PC-9 (cell line): Measurements from ENCODE around the gene OR51B5. TPM values are rescaled to one million over a fixed set of nuclear protein-coding genes. Genes with fewer than 3 reads are reported as not detected.
"Not testable (repeated sequence)": the region's sequence is repeated elsewhere in the genome, so short reads cannot be mapped to it uniquely, and the experiment has no call there.

Experiments
- BruUV-seq: library from RNA; stranded (reverse); fragments of 400-500 nt; replicated peaks from 2 replicates; lab custom pipeline; 2021; lab: Mats Ljungman, UMichigan
- CTCF ChIA-PET: fragments of 300-600 bp; sonication (Branson Sonifier 250); formaldehyde crosslinking; loops from one replicate; lab custom pipeline; 2022; ENCODE audit warnings: antibody characterized with exemption; lab: Charles Lee
- POLR2A ChIA-PET: fragments of 300-600 bp; sonication (Branson Sonifier 250); formaldehyde crosslinking; loops from one replicate; lab custom pipeline; 2022; ENCODE audit warnings: antibody characterized with exemption; ENCODE audit not compliant: unreplicated experiment; lab: Charles Lee
- DNase-seq, 2 experiments: peaks; one replicate each; pipeline versions ENCODE4 v3.0.0 to v3.0.0-alpha.2; 2015 to 2022; ENCODE audit warnings: mixed read lengths in 1 of 2
- H2AFZ ChIP-seq: fragments of 200-600 bp; sonication (generic); 2 replicates; pipeline ENCODE4 v1.8.1; 2017; ENCODE audit warnings: antibody characterized with exemption
- H3F3A ChIP-seq: fragments of 200-600 bp; sonication (generic); 2 replicates; pipeline ENCODE4 v1.8.1; 2017; ENCODE audit warnings: antibody characterized with exemption, mild to moderate bottlenecking, low read depth; ENCODE audit not compliant: insufficient read depth
- H3K27ac ChIP-seq: fragments of 200-600 bp; sonication (generic); 2 replicates; pipeline ENCODE4 v1.6.1; 2016; ENCODE audit warnings: mixed run types
- H3K27me3 ChIP-seq: fragments of 200-600 bp; sonication (generic); 2 replicates; pipeline ENCODE4 v1.6.1; 2016; ENCODE audit warnings: low read depth, mixed run types; ENCODE audit not compliant: insufficient read depth
- H3K36me3 ChIP-seq: fragments of 200-600 bp; sonication (generic); 2 replicates; pipeline ENCODE4 v1.6.1; 2016; ENCODE audit warnings: low read depth, mixed run types
- H3K4me1 ChIP-seq: fragments of 200-600 bp; sonication (generic); replicated peaks from 2 replicates; pipeline ENCODE4 v1.6.1; 2016; ENCODE audit warnings: mixed run types; ENCODE audit not compliant: insufficient read depth
- H3K4me2 ChIP-seq: fragments of 200-600 bp; sonication (generic); 2 replicates; pipeline ENCODE4 v1.6.1; 2017; ENCODE audit warnings: mixed run types
- H3K4me3 ChIP-seq: fragments of 200-600 bp; sonication (generic); 2 replicates; pipeline ENCODE4 v1.6.1; 2016; ENCODE audit warnings: mixed run types
- H3K79me2 ChIP-seq: fragments of 200-600 bp; sonication (generic); 2 replicates; pipeline ENCODE4 v1.6.1; 2017; ENCODE audit warnings: low read depth, mixed run types
- H3K9me2 ChIP-seq: fragments of 200-600 bp; sonication (generic); 2 replicates; pipeline ENCODE4 v1.8.1; 2017; ENCODE audit warnings: mild to moderate bottlenecking; ENCODE audit not compliant: insufficient read depth
- H3K9me3 ChIP-seq: fragments of 200-600 bp; sonication (generic); 2 replicates; pipeline ENCODE4 v1.8.1; 2016; ENCODE audit warnings: low read depth; ENCODE audit not compliant: insufficient read depth
- H4K20me1 ChIP-seq: fragments of 200-600 bp; sonication (generic); 2 replicates; pipeline ENCODE4 v1.8.1; 2017; ENCODE audit not compliant: insufficient read depth
- EZH2 ChIP-seq: fragments of 200-600 bp; sonication (generic); IDR thresholded peaks from 2 replicates; pipeline ENCODE4 v1.8.0; 2017; ENCODE audit warnings: antibody characterized with exemption, low read depth
- intact Hi-C: fragments of 100-400 bp; cut with micrococcal nuclease; formaldehyde crosslinking; loops from one replicate; pipeline ENCODE4 v1.10.0; 2022; ENCODE audit not compliant: unreplicated experiment
- total RNA-seq: library from RNA; stranded (reverse); gene quantifications from 2 replicates; pipeline ENCODE4 v1.2.3, GENCODE V29; 2021
- TF ChIP-seq, protein P1 (sequence below): fragments of 200-600 bp; sonication (generic); conservative IDR thresholded peaks from 2 replicates; pipeline ENCODE4 v1.6.1; 2017; ENCODE audit warnings: mixed run types, antibody characterized with exemption, mild to moderate bottlenecking, moderate library complexity

The OR51B5 gene
- total RNA-seq, 1 experiment from 2014 or later, result 1.2 TPM

DNA sequence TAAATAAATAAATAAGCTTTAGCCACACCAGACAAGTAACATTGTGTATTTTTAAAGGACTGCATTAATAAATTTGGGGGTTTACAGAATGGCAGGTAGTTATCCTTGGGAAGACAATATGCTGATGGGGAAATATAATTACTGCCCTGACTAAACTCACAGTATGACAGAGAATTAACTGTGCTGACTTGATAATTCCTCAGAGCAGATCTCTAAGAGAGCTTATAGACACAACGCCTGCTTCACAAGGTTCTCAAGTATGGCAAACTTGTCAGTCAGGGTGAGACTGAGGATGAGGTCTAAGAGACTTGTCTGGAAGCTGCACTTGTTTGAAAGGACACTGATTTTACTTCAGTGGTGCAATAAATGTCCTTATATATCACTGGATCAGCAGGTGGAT, 44.9 kb downstream of the OR51B5 start:
- Histone ChIP-seq H3K4me3 (no peak overlapping the region), H2AFZ (no peak overlapping the region), H3F3A (no peaks in the 10 kb centered on the region), H4K20me1 (no peaks in the 10 kb centered on the region), H3K9me2 (no peaks in the 10 kb centered on the region), H3K27ac (no peak overlapping the region), H3K9me3 (no peaks in the 10 kb centered on the region), H3K36me3 (no peaks in the 10 kb centered on the region), H3K27me3 (no peaks in the 10 kb centered on the region), H3K4me2 (no peak overlapping the region), H3K4me1 (no peaks in the 10 kb centered on the region), H3K79me2 (no peaks in the 10 kb centered on the region)
- no TSS peak for BruUV-seq
- ChIA-PET POLR2A (no interaction called here), CTCF (interaction anchor here (0.6 kb wide), 1 partner anchor 88 kb away, joined by 4 read pairs; no protein-coding TSS in a partner anchor)
- no peak for DNase-seq
- no peak for TF ChIP-seq EZH2
- TF ChIP-seq, protein P1, sequence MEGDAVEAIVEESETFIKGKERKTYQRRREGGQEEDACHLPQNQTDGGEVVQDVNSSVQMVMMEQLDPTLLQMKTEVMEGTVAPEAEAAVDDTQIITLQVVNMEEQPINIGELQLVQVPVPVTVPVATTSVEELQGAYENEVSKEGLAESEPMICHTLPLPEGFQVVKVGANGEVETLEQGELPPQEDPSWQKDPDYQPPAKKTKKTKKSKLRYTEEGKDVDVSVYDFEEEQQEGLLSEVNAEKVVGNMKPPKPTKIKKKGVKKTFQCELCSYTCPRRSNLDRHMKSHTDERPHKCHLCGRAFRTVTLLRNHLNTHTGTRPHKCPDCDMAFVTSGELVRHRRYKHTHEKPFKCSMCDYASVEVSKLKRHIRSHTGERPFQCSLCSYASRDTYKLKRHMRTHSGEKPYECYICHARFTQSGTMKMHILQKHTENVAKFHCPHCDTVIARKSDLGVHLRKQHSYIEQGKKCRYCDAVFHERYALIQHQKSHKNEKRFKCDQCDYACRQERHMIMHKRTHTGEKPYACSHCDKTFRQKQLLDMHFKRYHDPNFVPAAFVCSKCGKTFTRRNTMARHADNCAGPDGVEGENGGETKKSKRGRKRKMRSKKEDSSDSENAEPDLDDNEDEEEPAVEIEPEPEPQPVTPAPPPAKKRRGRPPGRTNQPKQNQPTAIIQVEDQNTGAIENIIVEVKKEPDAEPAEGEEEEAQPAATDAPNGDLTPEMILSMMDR, result no peak
- intact Hi-C loops, result no loop called here

DNA sequence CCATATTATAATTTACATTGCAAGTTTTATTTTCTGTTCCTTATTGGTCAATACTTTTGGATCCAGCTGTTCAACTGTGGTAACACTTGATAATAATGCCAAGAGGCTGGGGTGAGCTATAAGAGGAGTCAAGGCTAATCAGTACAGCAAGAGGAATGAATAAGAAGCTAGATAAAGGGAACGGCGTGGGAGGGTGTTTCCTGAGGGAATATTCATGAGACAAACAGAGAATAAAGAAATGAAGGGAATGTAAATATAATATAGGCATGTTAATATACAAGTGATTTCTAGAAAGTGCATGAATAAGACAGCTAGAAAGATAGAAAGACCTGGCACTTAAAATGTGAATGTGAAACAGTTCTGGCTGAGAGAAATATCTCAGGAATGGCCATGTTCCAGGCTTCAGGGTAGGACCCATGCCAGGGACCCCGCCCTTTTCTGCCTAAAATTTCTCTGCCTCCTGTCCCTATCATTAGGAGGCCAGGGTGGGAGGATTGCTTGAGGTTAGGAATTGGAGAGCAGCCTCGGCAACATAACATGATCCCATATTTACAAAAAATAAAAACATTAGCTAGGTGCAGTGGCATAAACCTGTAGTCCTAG, 45.5 kb downstream of the OR51B5 start:
- Histone ChIP-seq H3K79me2 (no peaks in the 10 kb centered on the region), H2AFZ (no peak overlapping the region), H3K36me3 (no peaks in the 10 kb centered on the region), H3K4me3 (no peak overlapping the region), H3K9me3 (no peaks in the 10 kb centered on the region), H3K9me2 (no peaks in the 10 kb centered on the region), H3K4me2 (no peak overlapping the region), H4K20me1 (no peaks in the 10 kb centered on the region), H3K4me1 (no peaks in the 10 kb centered on the region), H3K27ac (no peak overlapping the region), H3K27me3 (no peaks in the 10 kb centered on the region), H3F3A (no peaks in the 10 kb centered on the region)
- ChIA-PET CTCF (no interaction called here), POLR2A (no interaction called here)
- TF ChIP-seq, protein P1, result no peak
- no peak for TF ChIP-seq EZH2
- intact Hi-C loops, result no loop called here
- no TSS peak for BruUV-seq
- DNase-seq, result no peak

GRCh38 chr11:5294342-5294995, 48.9 kb downstream of the OR51B5 start:
- intact Hi-C loops, CTCF ChIA-PET, H3F3A ChIP-seq, H3K4me1 ChIP-seq, H3K27ac ChIP-seq, H3K79me2 ChIP-seq, H3K4me3 ChIP-seq, H2AFZ ChIP-seq, H3K4me2 ChIP-seq, H3K9me3 ChIP-seq, H4K20me1 ChIP-seq, H3K27me3 ChIP-seq, H3K9me2 ChIP-seq, H3K36me3 ChIP-seq, BruUV-seq, POLR2A ChIA-PET, DNase-seq: not testable (repeated sequence)
